ENCODE data around the gene CEP95. TPM values are rescaled to one million over a fixed set of nuclear protein-coding genes. Genes with fewer than 3 reads are reported as not detected.

The CEP95 gene
- total and polyA plus RNA-seq, 10 of the 15 experiments (the other 5 are each of a cell fraction or from before 2014, with no cell fraction given), result 17.7 to 54.9 (median 29.6) TPM

DNA sequence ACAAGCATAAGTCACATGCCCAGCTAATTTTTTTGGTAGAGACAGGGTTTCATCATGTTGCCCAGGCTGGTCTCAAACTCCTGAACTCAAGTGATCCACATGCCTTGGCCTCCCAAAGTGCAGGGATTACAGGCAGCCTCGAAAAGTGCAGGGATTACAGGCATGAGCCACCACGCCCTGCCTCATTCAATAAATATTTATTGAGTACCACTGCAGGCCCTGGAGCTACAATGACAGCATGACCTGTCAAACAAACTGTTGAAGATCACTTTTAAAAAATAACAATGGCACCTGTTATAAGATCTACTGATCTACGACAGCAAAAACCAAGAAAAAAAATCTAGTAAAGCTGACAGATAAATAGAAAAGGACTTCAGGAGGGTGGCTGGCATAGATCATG, 76.3 kb downstream of the CEP95 start:
- H2AFZ ChIP-seq (ENCODE audit: control insufficient read depth, low read depth, low read length), result no peak overlapping the region
- CTCF ChIA-PET, result interaction anchor here (1.0 kb wide), 1 partner anchor 66 kb away, joined by 3 read pairs; no protein-coding TSS in a partner anchor
- 97% methylated on average over 3 of the region's 3 CpGs for WGBS (ENCODE audit: insufficient coverage, insufficient replicate concordance, low lambda C conversion rate, missing lambda C conversion rate)
- no peaks in the 10 kb centered on the region for H4K20me1 ChIP-seq (ENCODE audit: control insufficient read depth, insufficient read depth)
- BruUV-seq (replicated peaks), result no TSS peak
- peaks cover 2 to 4% of the 10 kb centered on the region in 2 experiments; a peak in 2 of 4 replicates for H3K36me3 ChIP-seq (ENCODE audit: control insufficient read depth in 2 of 2, insufficient read depth in 2 of 2, low read length in 1 of 2)
- DNase-seq (ENCODE audit: low read depth, low spot score) (no peak), ATAC-seq (no peak), FAIRE-seq (no peak)
- H3K4me3 ChIP-seq, result no peak overlapping the region
- intact Hi-C loops (cut with micrococcal nuclease; ENCODE audit: unreplicated experiment) (no loop called here), in situ Hi-C loops (cut with MboI) (no loop called here)
- no peaks in the 10 kb centered on the region for H3K4me1 ChIP-seq (ENCODE audit: control insufficient read depth, insufficient read depth, low read length)
- SMC1A ChIA-PET (ENCODE audit: uncharacterized antibody, unreplicated experiment), result interaction anchor here (1.2 kb wide), 1 partner anchor 66 kb away, joined by 3 read pairs; no protein-coding TSS in a partner anchor
- no peak overlapping the region for H3K27ac ChIP-seq (ENCODE audit: control insufficient read depth, insufficient read depth)
- H3K79me2 ChIP-seq (ENCODE audit: control insufficient read depth, insufficient read depth, low read length), result no peaks in the 10 kb centered on the region
- POLR2A ChIA-PET, result interaction anchor here (0.7 kb wide), 1 partner anchor 463 kb away, joined by 3 read pairs; no protein-coding TSS in a partner anchor
- no peaks in the 10 kb centered on the region for H3K27me3 ChIP-seq (replicated peaks in 1 of 2; ENCODE audit: control insufficient read depth in 2 of 2, insufficient read depth in 2 of 2, low read length in 1 of 2)
- RAD21 ChIA-PET (ENCODE audit: unreplicated experiment), result no interaction called here
- TF ChIP-seq BHLHE40 (IDR thresholded peaks at IDR 0.05; ENCODE audit: borderline replicate concordance in 1 of 2, low read depth in 2 of 2, low read length in 1 of 2), result no peak
- no peak for TF ChIP-seq RAD51 (IDR thresholded peaks at IDR 0.05)
- TF ChIP-seq CHD4 (IDR thresholded peaks at IDR 0.05), result no peak
- no peak for TF ChIP-seq ZNF622 (IDR thresholded peaks at IDR 0.05)
- TF ChIP-seq ZSCAN29 (IDR thresholded peaks at IDR 0.05), result no peak
- no peak for TF ChIP-seq ZBED1 (IDR thresholded peaks at IDR 0.05; ENCODE audit: borderline replicate concordance)
- no peak for TF ChIP-seq TBL1XR1 (IDR thresholded peaks at IDR 0.05; ENCODE audit: low read depth, low read length)
- TF ChIP-seq EED (IDR thresholded peaks at IDR 0.05; ENCODE audit: low read depth), result no peak
- no peak for TF ChIP-seq ATF7 (IDR thresholded peaks at IDR 0.05; ENCODE audit: low read depth)
- TF ChIP-seq BACH1 (IDR thresholded peaks at IDR 0.05; ENCODE audit: borderline replicate concordance), result no peak
- no peak for TF ChIP-seq NR2C2 (IDR thresholded peaks at IDR 0.05; ENCODE audit: borderline replicate concordance, control insufficient read depth, insufficient read length, low read depth)
- no peak for TF ChIP-seq IRF3 (IDR thresholded peaks at IDR 0.05)
- no peak for TF ChIP-seq MYC (IDR thresholded peaks at IDR 0.05; ENCODE audit: insufficient read depth, insufficient read length, insufficient replicate concordance, low read length, severe bottlenecking)
- TF ChIP-seq POU2F2 (IDR thresholded peaks at IDR 0.05; ENCODE audit: borderline replicate concordance, low read depth, low read length), result no peak
- TF ChIP-seq ZNF217 (IDR thresholded peaks at IDR 0.05), result no peak
- no peak for TF ChIP-seq MXI1 (IDR thresholded peaks at IDR 0.05; ENCODE audit: low read depth, low read length)
- TF ChIP-seq, protein P1, sequence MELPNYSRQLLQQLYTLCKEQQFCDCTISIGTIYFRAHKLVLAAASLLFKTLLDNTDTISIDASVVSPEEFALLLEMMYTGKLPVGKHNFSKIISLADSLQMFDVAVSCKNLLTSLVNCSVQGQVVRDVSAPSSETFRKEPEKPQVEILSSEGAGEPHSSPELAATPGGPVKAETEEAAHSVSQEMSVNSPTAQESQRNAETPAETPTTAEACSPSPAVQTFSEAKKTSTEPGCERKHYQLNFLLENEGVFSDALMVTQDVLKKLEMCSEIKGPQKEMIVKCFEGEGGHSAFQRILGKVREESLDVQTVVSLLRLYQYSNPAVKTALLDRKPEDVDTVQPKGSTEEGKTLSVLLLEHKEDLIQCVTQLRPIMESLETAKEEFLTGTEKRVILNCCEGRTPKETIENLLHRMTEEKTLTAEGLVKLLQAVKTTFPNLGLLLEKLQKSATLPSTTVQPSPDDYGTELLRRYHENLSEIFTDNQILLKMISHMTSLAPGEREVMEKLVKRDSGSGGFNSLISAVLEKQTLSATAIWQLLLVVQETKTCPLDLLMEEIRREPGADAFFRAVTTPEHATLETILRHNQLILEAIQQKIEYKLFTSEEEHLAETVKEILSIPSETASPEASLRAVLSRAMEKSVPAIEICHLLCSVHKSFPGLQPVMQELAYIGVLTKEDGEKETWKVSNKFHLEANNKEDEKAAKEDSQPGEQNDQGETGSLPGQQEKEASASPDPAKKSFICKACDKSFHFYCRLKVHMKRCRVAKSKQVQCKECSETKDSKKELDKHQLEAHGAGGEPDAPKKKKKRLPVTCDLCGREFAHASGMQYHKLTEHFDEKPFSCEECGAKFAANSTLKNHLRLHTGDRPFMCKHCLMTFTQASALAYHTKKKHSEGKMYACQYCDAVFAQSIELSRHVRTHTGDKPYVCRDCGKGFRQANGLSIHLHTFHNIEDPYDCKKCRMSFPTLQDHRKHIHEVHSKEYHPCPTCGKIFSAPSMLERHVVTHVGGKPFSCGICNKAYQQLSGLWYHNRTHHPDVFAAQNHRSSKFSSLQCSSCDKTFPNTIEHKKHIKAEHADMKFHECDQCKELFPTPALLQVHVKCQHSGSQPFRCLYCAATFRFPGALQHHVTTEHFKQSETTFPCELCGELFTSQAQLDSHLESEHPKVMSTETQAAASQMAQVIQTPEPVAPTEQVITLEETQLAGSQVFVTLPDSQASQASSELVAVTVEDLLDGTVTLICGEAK (IDR thresholded peaks at IDR 0.05; ENCODE audit: borderline replicate concordance), result no peak
- TF ChIP-seq E4F1 (IDR thresholded peaks at IDR 0.05; ENCODE audit: borderline replicate concordance, partially characterized antibody), result no peak
- no peak overlapping the region for H3K9ac ChIP-seq (ENCODE audit: control insufficient read depth, insufficient read depth, low read length)
- no peaks in the 10 kb centered on the region for H3K9me3 ChIP-seq (replicated peaks; ENCODE audit: control insufficient read depth, insufficient read depth, low read length)
- no peak overlapping the region for H3K4me2 ChIP-seq (ENCODE audit: control insufficient read depth, insufficient read depth)

Measured in GM12878 (cell line).